Right renal cortex interstitium (tissue), 3 donors: Measurements from ENCODE around the gene TRMT10B. TPM values are rescaled to one million over a fixed set of nuclear protein-coding genes. Genes with fewer than 3 reads are reported as not detected.
"Not testable (repeated sequence)": the region's sequence is repeated elsewhere in the genome, so short reads cannot be mapped to it uniquely, and the experiment has no call there.

ENCODE experiments used
- DNase-seq, 3 donors: peaks; one replicate each; pipeline ENCODE4 v3.0.0-alpha.2; 2013; ENCODE audit warnings: low read depth in 3 of 3, low spot score in 2 of 3
- polyA plus RNA-seq, 3 donors: library from polyadenylated mRNA; unstranded; fragments of 120-200 nt; gene quantifications; one replicate each; pipeline ENCODE4 v1.2.1, GENCODE V29; 2013; ENCODE audit not compliant: insufficient read length in 3 of 3

The TRMT10B gene
- polyA plus RNA-seq, 3 donors = 14.1 to 14.7 (median 14.5) TPM

GRCh38 chr9:37796232-37796631 lies 42.6 kb downstream of the TRMT10B start:
- DNase-seq = no peak

- no peak for DNase-seq
Measured at GRCh38 chr9:37798677-37799076, 45.1 kb downstream of the TRMT10B start.

DNA sequence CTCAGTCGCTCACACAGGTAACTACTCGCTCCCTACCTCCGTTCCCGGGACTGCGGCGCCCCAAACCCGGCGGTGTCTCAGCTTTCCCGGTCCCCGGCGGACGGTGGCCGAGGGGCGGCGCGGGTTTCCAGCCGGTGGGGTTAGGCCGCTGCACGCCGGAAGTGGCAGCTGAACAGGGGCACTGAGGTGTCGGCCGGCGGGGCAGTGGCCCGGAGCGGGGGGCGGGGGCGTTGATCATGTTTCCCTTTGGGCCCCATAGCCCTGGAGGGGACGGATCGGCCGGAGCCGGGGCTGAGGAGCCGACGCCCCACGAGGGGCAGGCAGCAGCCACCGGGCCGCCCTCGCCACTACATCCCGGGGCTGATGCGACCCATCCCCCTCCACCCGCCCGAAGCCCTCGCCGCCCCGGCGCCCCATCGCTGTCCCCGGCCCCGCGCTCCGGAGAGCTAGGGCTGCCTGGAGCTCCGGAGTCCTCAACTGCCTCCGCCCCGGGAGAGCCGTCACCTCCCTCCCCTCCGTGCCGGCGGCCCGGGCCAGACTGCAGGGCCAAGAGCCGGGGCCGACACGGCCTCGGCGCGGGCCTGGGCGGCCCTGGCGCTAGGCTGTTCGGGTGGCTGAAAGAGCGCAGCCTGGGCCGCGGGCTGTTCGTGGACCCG lies 47.2 kb downstream of the TRMT10B start, which contains the start of gene DCAF10:
DCAF10 (plus strand) TSS at position 167 of the 656 bp plus-strand sequence; CDS start at position 237, 70 bp downstream.
- peak; percentile 58 to 72 (median 65) for DNase-seq

- DNase-seq = peak in 1 of 3 donors; percentile 13
Measured at GRCh38 chr9:37801287-37801850, 47.8 kb downstream of the TRMT10B start.

GRCh38 chr9:37801959-37802711 lies 48.5 kb downstream of the TRMT10B start:
- DNase-seq = no peak

GRCh38 chr9:37806271-37806670 lies 52.7 kb downstream of the TRMT10B start:
- no peak for DNase-seq

DNA sequence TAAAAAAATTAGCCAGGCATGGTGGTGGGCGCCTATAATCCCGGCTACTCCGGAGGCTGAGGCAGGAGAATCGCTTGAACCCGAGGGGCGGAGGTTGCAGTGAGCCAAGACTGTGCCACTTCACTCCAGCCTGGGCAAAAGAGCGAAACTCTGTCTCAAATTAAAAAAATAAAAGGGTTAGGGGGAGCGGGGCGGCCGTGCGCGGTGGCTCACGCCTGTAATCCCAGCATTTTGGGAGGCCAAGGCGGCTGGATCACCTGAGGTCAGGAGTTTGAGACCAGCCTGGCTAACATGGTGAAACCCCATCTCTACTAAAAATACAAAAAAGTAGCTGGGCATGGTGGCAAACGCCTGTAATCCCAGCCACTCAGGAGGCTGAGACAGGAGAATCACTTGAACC lies 56.1 kb downstream of the TRMT10B start:
- not testable (repeated sequence) for DNase-seq

- no peak for DNase-seq
Measured at GRCh38 chr9:37811906-37812476, 58.4 kb downstream of the TRMT10B start.

DNA sequence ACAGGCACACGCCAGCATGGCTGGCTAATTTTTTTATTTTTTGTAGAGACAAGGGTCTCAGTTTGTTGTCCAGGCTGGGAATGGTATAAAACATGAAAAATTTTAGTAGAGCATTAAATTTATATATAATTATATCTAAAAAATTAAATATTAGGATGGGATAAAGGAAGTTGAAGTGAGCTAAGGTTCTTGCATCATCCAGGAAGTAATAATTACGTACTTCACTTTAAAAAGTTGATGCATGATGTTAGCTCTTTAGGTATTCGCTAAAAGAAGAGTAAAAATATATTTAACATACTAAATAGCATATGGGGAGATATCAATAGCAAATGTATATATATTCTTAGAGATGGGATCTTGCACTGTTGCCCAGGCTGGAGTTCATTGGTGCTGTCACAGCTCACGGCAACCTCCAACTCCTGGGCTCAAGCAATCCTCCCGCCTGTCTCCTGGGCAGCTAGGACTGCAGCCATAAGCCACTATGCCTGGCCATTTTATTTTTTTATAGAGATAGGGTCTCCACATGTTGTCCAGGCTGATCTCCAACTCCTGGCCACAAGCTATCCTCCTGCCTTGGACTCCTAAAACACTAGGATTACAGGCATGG lies 59.3 kb downstream of the TRMT10B start:
- no peak for DNase-seq

GRCh38 chr9:37818849-37819248 lies 65.2 kb downstream of the TRMT10B start:
- no peak for DNase-seq

DNA sequence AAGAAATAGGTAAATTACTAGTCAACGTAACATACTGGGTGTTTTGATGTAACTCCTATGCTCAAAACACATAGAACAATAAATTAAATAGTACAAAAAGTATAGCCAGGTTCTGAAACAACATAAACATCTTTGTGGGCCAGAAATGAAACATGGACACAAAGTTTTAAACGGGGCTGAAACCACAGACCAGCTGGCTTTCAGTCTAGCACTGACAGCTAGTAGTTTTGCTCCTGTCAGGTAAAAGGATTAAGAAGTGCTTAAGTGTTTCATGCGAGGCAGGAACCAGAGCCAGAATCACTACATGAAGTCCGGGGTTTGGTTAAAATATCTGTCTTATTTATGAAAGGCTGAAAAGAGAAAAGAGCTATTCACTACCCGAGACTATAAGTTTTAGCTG lies 66.5 kb downstream of the TRMT10B start:
- DNase-seq = no peak

DNA sequence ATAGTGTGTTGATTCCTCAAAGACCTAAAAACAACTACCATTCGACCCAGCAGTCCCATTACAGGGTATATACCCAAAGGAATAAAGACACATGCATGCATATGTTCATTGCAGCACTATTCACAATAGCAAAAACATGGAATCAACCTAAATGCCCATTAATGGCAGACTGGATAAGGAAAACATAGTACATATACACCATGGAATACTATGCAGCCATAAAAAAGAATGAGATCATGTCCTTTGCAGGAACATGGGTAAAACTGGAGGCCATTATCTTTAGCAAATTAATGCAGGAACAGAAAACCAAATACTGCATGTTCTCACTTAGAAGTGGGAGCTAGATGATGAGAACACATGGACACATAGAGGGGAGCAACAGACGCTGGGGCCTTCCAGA lies 71.6 kb downstream of the TRMT10B start:
- not testable (repeated sequence) for DNase-seq

DNA sequence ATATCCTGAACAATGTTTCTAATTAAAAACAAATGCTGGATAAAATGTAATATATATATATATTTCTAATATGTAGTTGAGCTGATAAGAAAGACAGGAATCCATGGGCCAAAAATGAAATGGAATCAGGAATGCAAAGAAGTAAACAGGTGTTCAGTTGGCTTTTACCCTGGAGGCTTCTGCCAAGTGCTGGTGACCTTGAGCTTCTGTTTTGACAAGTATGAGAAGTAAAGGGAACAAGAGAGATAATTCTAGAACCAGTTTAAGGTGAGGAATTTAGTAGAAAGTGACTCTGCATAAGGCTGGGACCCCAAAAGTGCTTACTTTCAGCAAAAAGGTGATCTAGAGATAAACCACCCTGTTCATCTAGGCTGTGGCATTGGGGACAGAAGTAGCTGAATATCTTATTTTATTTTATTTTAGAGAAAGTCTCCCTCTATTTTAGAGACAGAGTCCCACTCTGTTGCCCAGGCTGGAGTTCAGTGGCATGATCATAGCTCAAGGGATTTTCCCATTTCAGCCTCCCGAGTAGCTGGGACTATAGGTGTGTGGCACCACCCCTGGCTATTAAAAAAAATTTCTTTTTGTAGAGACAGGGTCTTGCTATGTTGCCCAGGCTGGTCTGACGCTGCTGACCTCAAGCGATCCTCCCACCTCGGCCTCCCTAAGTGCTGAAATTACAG lies 74.0 kb downstream of the TRMT10B start:
- no peak for DNase-seq

Other genes starting within 250 kb of the TRMT10B start
- gene FBXO10, start 177.4 kb upstream of the TRMT10B start, polyA plus RNA-seq = 10 to 100 TPM; 11.8 to 13.3 (median 12.9) TPM
- gene TOMM5, start 161.2 kb upstream of the TRMT10B start, polyA plus RNA-seq = 100 to 1,000 TPM; 123 to 136 (median 134) TPM
- gene FRMPD1, start 102.9 kb upstream of the TRMT10B start, polyA plus RNA-seq = under 1 TPM; 0.68 to 0.89 (median 0.81) TPM
- 10 to 100 TPM; 37.9 to 44.1 (median 40.7) TPM for gene EXOSC3, start 31.3 kb downstream of the TRMT10B start, polyA plus RNA-seq
- gene DCAF10, start 47.0 kb downstream of the TRMT10B start, polyA plus RNA-seq = 10 to 100 TPM; 34.0 to 38.4 (median 36.3) TPM
- 10 to 100 TPM; 16.6 to 21.3 (median 20.0) TPM for gene SLC25A51, start 150.3 kb downstream of the TRMT10B start, polyA plus RNA-seq